Measurements from ENCODE around the gene DNAAF9. TPM values are rescaled to one million over a fixed set of nuclear protein-coding genes. Genes with fewer than 3 reads are reported as not detected.

Gene DNAAF9
- total and polyA plus RNA-seq, 2 donors (not counting 3 experiments of a cell fraction or from before 2014, with no cell fraction given): 7.6 to 20.9 TPM

- intact Hi-C loops (cut with micrococcal nuclease) (loop anchor here (5.0 kb wide), 2 partner anchors 43 to 362 kb away; partner anchors contain the start of gene ADISSP), dilution Hi-C loops (cut with MboI; ENCODE audit: extremely low pct_ligation_motif_present, low sequenced_read_pairs) (no loop called here)
- BruUV-seq (replicated peaks): no TSS peak
- H3K9ac ChIP-seq (replicated peaks; ENCODE audit: extremely low read depth, insufficient read depth, low read length): no peak overlapping the region
- H3K36me3 ChIP-seq (ENCODE audit: control insufficient read depth in 2 of 2, extremely low read depth in 1 of 2, insufficient read depth in 2 of 2, low read length in 2 of 2): no peaks in the 10 kb centered on the region
- H3K9me3 ChIP-seq (replicated peaks; ENCODE audit: control insufficient read depth, insufficient read depth, low read length): no peaks in the 10 kb centered on the region
- H3K4me3 ChIP-seq (replicated peaks in 1 of 3; ENCODE audit: insufficient read depth in 1 of 3, low read depth in 1 of 3, low read length in 3 of 3): no peak overlapping the region
- no peaks in the 10 kb centered on the region for H3K9me1 ChIP-seq (replicated peaks; ENCODE audit: control insufficient read depth, extremely low read depth, insufficient read depth, low read length)
- TF ChIP-seq EZH2 (IDR thresholded peaks at IDR 0.05; ENCODE audit: borderline replicate concordance, low read depth, low read length, severe bottlenecking) (no peak), MAX (IDR thresholded peaks at IDR 0.05; ENCODE audit: insufficient read depth, insufficient read length) (no peak), GATA2 (IDR thresholded peaks at IDR 0.05; ENCODE audit: insufficient read depth, insufficient read length, low read depth, low read length) (no peak), FOS (IDR thresholded peaks at IDR 0.05; ENCODE audit: borderline replicate concordance, insufficient read depth, low read length) (no peak), MYC (IDR thresholded peaks at IDR 0.05; ENCODE audit: low read depth, low read length) (no peak), POLR2A (IDR thresholded peaks at IDR 0.05; ENCODE audit: low read depth, low read length) (no peak), POLR2AphosphoS5 (IDR thresholded peaks at IDR 0.05; ENCODE audit: insufficient read depth, low read depth, low read length) (no peak), JUN (IDR thresholded peaks at IDR 0.05; ENCODE audit: borderline replicate concordance, insufficient read depth, insufficient read length, low read depth) (no peak)
- TF ChIP-seq, protein P1, sequence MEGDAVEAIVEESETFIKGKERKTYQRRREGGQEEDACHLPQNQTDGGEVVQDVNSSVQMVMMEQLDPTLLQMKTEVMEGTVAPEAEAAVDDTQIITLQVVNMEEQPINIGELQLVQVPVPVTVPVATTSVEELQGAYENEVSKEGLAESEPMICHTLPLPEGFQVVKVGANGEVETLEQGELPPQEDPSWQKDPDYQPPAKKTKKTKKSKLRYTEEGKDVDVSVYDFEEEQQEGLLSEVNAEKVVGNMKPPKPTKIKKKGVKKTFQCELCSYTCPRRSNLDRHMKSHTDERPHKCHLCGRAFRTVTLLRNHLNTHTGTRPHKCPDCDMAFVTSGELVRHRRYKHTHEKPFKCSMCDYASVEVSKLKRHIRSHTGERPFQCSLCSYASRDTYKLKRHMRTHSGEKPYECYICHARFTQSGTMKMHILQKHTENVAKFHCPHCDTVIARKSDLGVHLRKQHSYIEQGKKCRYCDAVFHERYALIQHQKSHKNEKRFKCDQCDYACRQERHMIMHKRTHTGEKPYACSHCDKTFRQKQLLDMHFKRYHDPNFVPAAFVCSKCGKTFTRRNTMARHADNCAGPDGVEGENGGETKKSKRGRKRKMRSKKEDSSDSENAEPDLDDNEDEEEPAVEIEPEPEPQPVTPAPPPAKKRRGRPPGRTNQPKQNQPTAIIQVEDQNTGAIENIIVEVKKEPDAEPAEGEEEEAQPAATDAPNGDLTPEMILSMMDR (IDR thresholded peaks at IDR 0.05; ENCODE audit: extremely low read depth in 1 of 2, insufficient read depth in 1 of 2, low read depth in 1 of 2, low read length in 2 of 2): no peak
- H3K4me2 ChIP-seq (ENCODE audit: insufficient read depth, low read length): no peak overlapping the region
- no peak overlapping the region for H2AFZ ChIP-seq (ENCODE audit: low read depth, low read length)
- ChIA-PET POLR2A (no interaction called here), CTCF (interaction anchor here (1.3 kb wide), 1 partner anchor 27 kb away, joined by 3 read pairs; no protein-coding TSS in a partner anchor)
- peaks cover 11% of the 10 kb centered on the region for H4K20me1 ChIP-seq (replicated peaks; ENCODE audit: control insufficient read depth, extremely low read depth, insufficient read depth, low read length)
- no peak for FAIRE-seq
- H3K27ac ChIP-seq (ENCODE audit: insufficient read depth, low read depth, low read length): no peak overlapping the region
- peaks cover 58% of the 10 kb centered on the region for H3K79me2 ChIP-seq (ENCODE audit: control insufficient read depth, insufficient read depth, low read length)
- DNase-seq (ENCODE audit: low read depth, low spot score): no peak
- H3K27me3 ChIP-seq (ENCODE audit: control insufficient read depth in 2 of 2, insufficient read depth in 2 of 2, low read length in 2 of 2): no peaks in the 10 kb centered on the region
- peaks cover 27% of the 10 kb centered on the region for H3K4me1 ChIP-seq (ENCODE audit: control insufficient read depth, extremely low read depth, insufficient read depth, low read length)
Observed at GRCh38 chr20:3405139-3405538, 2.3 kb downstream of the DNAAF9 start.

Measured in endothelial cell of umbilical vein (primary cell).